GM12878 (cell line): Measurements from ENCODE around the gene HBQ1.

Experiments
- BMI1 ChIP-seq: fragments of 450-650 bp; IDR thresholded peaks from 2 replicates; pipeline ENCODE4 v1.6.1; 2016; ENCODE audit warnings: mild to moderate bottlenecking, moderate library complexity, borderline replicate concordance
- ETV6 ChIP-seq, 2 experiments: fragments of 450-650 bp in 1 of 2; IDR thresholded peaks in 1 of 2; conservative IDR thresholded peaks in 1 of 2; 2 replicates each; pipeline ENCODE4 v1.6.1; 2014; ENCODE audit warnings: antibody characterized with exemption in 1 of 2, borderline replicate concordance in 1 of 2, low read depth in 1 of 2, mild to moderate bottlenecking in 1 of 2, moderate library complexity in 1 of 2
- IKZF1 ChIP-seq: fragments of 450-650 bp; conservative IDR thresholded peaks from 2 replicates; pipeline ENCODE4 v1.6.1; 2017; ENCODE audit warnings: antibody characterized with exemption, mild to moderate bottlenecking
- JUNB ChIP-seq: IDR thresholded peaks from 2 replicates; pipeline ENCODE4 v1.6.1; 2016; ENCODE audit warnings: antibody characterized with exemption, mild to moderate bottlenecking
- NFYB ChIP-seq: IDR thresholded peaks from 2 replicates; pipeline ENCODE4 v1.6.1; 2011; ENCODE audit warnings: low read depth, mild to moderate bottlenecking, low read length, improper control_type of control experiment, moderate library complexity; ENCODE audit not compliant: insufficient read depth
- NR2C2 ChIP-seq: IDR thresholded peaks from 2 replicates; pipeline ENCODE4 v1.6.1; 2011; ENCODE audit warnings: borderline replicate concordance, low read depth; ENCODE audit not compliant: control insufficient read depth, insufficient read length
- PAX5 ChIP-seq: IDR thresholded peaks from 2 replicates; pipeline ENCODE4 v1.6.1; 2011; ENCODE audit warnings: low read depth, low read length, borderline replicate concordance
- POLR2A ChIP-seq: IDR thresholded peaks from 2 replicates; pipeline ENCODE4 v1.6.1; 2011; ENCODE audit warnings: low read depth, mild to moderate bottlenecking, low read length
- POLR2AphosphoS5 ChIP-seq: IDR thresholded peaks from 2 replicates; pipeline ENCODE4 v1.6.1; 2011; ENCODE audit warnings: mild to moderate bottlenecking, low read length, inconsistent platforms
- SMC3 ChIP-seq: IDR thresholded peaks from 2 replicates; pipeline ENCODE4 v1.6.1; 2011; ENCODE audit warnings: low read length, improper control_type of control experiment, borderline replicate concordance
- TCF7 ChIP-seq: IDR thresholded peaks from 2 replicates; pipeline ENCODE4 v1.6.1; 2014; ENCODE audit warnings: antibody characterized with exemption, borderline replicate concordance
- ZNF384 ChIP-seq: IDR thresholded peaks from 2 replicates; pipeline ENCODE4 v1.6.1; 2012; ENCODE audit warnings: low read depth, mild to moderate bottlenecking, low read length, improper control_type of control experiment, borderline replicate concordance
- TF ChIP-seq, protein P1 (sequence below), 3 experiments: IDR thresholded peaks in 2 of 3; conservative IDR thresholded peaks in 1 of 3; 2 replicates each; pipeline ENCODE4 v1.5.1; 2011; ENCODE audit warnings: low read depth in 3 of 3, low read length in 3 of 3, mild to moderate bottlenecking in 3 of 3, control low read depth in 2 of 3, moderate library complexity in 2 of 3, inconsistent platforms in 1 of 3, mixed read lengths in 1 of 3; ENCODE audit not compliant: control insufficient read depth in 2 of 3, insufficient read depth in 1 of 3; ENCODE audit errors: extremely low read depth in 1 of 3
- TF ChIP-seq, protein P2 (sequence below): IDR thresholded peaks from 2 replicates; pipeline ENCODE4 v1.6.1; 2011; ENCODE audit warnings: low read depth, low read length, improper control_type of control experiment, borderline replicate concordance

DNA sequence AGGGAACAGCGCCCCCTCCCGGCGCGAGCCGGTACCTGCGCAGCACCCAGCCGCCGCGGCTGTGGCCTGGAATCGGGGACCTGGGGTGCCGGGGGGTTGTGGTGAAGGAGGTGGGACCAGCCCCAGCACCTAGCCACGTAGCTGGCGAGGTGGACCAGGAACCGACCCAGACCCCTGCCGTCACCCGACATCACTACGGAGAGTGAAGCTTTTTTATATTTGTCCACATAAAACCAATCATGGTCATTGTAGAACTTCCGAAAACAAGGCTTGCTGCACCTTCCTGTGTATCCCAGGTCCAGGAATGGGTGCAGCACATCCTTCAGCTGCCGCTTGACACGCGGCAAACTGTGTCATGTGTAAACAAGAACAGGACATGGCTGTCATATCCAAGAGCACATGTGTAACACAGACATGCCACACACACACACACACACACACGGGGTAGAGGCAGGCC, 1.3 kb downstream of the HBQ1 start:
- TF ChIP-seq, protein P1, sequence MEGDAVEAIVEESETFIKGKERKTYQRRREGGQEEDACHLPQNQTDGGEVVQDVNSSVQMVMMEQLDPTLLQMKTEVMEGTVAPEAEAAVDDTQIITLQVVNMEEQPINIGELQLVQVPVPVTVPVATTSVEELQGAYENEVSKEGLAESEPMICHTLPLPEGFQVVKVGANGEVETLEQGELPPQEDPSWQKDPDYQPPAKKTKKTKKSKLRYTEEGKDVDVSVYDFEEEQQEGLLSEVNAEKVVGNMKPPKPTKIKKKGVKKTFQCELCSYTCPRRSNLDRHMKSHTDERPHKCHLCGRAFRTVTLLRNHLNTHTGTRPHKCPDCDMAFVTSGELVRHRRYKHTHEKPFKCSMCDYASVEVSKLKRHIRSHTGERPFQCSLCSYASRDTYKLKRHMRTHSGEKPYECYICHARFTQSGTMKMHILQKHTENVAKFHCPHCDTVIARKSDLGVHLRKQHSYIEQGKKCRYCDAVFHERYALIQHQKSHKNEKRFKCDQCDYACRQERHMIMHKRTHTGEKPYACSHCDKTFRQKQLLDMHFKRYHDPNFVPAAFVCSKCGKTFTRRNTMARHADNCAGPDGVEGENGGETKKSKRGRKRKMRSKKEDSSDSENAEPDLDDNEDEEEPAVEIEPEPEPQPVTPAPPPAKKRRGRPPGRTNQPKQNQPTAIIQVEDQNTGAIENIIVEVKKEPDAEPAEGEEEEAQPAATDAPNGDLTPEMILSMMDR (IDR thresholded peaks at IDR 0.05 in 2 of 3, conservative IDR thresholded peaks at IDR 0.05 in 1 of 3; ENCODE audit: control insufficient read depth in 2 of 3, extremely low read depth in 1 of 3, insufficient read depth in 1 of 3, low read depth in 3 of 3, low read length in 3 of 3): peak; percentile 87 to 97 (median 97)
- TF ChIP-seq ZNF384 (no peak), TCF7 (no peak), PAX5 (no peak), SMC3 (peak; percentile 77), POLR2AphosphoS5 (no peak), POLR2A (no peak), JUNB (no peak), BMI1 (no peak), NFYB (no peak), IKZF1 (no peak), NR2C2 (no peak), ETV6 (conservative IDR thresholded peaks at IDR 0.05 in 1 of 2, IDR thresholded peaks at IDR 0.05 in 1 of 2; ENCODE audit: borderline replicate concordance in 1 of 2, low read depth in 1 of 2) (no peak)
- TF ChIP-seq, protein P2, sequence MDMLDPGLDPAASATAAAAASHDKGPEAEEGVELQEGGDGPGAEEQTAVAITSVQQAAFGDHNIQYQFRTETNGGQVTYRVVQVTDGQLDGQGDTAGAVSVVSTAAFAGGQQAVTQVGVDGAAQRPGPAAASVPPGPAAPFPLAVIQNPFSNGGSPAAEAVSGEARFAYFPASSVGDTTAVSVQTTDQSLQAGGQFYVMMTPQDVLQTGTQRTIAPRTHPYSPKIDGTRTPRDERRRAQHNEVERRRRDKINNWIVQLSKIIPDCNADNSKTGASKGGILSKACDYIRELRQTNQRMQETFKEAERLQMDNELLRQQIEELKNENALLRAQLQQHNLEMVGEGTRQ: no peak
